Subcutaneous adipose tissue (tissue), 4 donors: Measurements from ENCODE around the gene NADK. TPM values are rescaled to one million over a fixed set of nuclear protein-coding genes. Genes with fewer than 3 reads are reported as not detected.

Experiments used
- total RNA-seq, 4 donors: library from RNA; depleted of rRNA; stranded (reverse); fragments of >200 nt; gene quantifications; one replicate each; pipeline ENCODE4 v1.1.0, GENCODE V29; 2016
- TF ChIP-seq, protein P1 (sequence below): fragments of 450-650 bp; IDR thresholded peaks from one replicate; pipeline ENCODE4 v1.5.1; 2016; ENCODE audit warnings: low read depth, mild to moderate bottlenecking, control low read depth, antibody characterized with exemption, moderate library complexity

Gene NADK
- total RNA-seq, 4 donors from 2014 or later = 98.8 to 147 (median 111) TPM

DNA sequence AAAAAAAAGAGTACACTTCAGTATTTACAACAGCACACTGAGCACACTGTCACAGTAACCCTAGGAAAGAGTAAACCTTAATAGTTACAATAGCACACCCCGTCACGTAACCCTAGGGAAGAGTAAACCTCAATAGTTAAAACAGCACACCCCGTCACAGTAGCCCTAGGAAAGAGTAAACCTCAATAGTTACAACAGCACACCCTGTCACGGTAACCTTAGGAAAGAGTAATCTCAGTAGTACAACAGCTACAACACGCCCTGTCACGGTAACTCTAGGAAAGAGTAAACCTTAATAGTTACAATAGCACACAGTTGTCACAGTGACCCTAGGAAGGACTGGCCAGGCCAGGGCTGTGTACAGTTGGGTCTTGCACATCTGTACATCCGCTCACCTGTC is 57.1 kb downstream of the NADK start:
- TF ChIP-seq, protein P1, sequence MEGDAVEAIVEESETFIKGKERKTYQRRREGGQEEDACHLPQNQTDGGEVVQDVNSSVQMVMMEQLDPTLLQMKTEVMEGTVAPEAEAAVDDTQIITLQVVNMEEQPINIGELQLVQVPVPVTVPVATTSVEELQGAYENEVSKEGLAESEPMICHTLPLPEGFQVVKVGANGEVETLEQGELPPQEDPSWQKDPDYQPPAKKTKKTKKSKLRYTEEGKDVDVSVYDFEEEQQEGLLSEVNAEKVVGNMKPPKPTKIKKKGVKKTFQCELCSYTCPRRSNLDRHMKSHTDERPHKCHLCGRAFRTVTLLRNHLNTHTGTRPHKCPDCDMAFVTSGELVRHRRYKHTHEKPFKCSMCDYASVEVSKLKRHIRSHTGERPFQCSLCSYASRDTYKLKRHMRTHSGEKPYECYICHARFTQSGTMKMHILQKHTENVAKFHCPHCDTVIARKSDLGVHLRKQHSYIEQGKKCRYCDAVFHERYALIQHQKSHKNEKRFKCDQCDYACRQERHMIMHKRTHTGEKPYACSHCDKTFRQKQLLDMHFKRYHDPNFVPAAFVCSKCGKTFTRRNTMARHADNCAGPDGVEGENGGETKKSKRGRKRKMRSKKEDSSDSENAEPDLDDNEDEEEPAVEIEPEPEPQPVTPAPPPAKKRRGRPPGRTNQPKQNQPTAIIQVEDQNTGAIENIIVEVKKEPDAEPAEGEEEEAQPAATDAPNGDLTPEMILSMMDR = no peak

DNA sequence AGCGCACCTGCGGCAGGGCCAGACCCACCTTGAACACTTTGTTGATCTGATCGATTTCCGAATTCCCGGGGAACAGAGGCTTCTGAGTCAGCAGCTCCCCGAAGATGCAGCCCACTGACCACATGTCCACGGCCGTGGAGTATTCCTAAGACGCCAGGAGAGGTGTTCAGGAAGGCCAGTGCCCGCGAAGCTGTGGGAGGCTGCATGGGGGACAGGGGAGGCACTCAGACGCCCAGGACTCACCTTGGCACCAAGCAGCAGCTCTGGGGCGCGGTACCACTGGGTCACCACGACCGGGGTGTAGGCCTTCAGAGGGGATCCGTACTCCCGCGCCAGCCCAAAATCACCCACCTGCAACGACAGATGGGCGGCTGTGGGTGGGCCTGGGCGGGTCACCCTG is 74.5 kb downstream of the NADK start:
- TF ChIP-seq, protein P1 = no peak

Other genes with a start within 250 kb of the NADK start
- gene TMEM240, start 237.8 kb downstream of the NADK start, total RNA-seq = 1 to 10 TPM in 3 of 4 donors, not detected in 1; 1.3 to 5.1 (median 3.2) TPM
- gene SSU72, start 203.6 kb downstream of the NADK start, total RNA-seq = 100 to 1,000 TPM in 2 of 4 donors, 10 to 100 TPM in 2; 76.0 to 138 (median 110) TPM
- 1 to 10 TPM in 1 of 4 donors, under 1 TPM in 1, not detected in 2; 0.22 to 1.4 TPM for gene FNDC10, start 178.3 kb downstream of the NADK start, total RNA-seq
- gene MIB2, start 163.0 kb downstream of the NADK start, total RNA-seq = 10 to 100 TPM; 18.8 to 64.4 (median 27.4) TPM
- 1 to 10 TPM in 3 of 4 donors, under 1 TPM in 1; 0.66 to 9.2 (median 2.2) TPM for gene MMP23B, start 146.3 kb downstream of the NADK start, total RNA-seq
- gene CDK11B, start 119.5 kb downstream of the NADK start, total RNA-seq = 10 to 100 TPM; 14.4 to 30.0 (median 20.4) TPM
- gene SLC35E2B, start 85.7 kb downstream of the NADK start, total RNA-seq = 10 to 100 TPM; 31.3 to 45.2 (median 36.5) TPM
- gene CDK11A, start 54.1 kb downstream of the NADK start, total RNA-seq = 10 to 100 TPM; 15.5 to 60.8 (median 34.8) TPM
- 100 to 1,000 TPM; 157 to 173 (median 164) TPM for gene GNB1, start 112.6 kb upstream of the NADK start, total RNA-seq
- gene CALML6, start 136.8 kb upstream of the NADK start, total RNA-seq = 1 to 10 TPM in 1 of 4 donors, not detected in 3; 1.3 TPM
- gene TMEM52, start 140.8 kb upstream of the NADK start, total RNA-seq = 1 to 10 TPM in 3 of 4 donors, not detected in 1; 1.3 to 9.8 (median 1.7) TPM
- gene CFAP74, start 225.3 kb upstream of the NADK start, total RNA-seq = under 1 TPM in 1 of 4 donors, not detected in 3; 0.16 TPM
- gene GABRD, start 240.9 kb upstream of the NADK start, total RNA-seq = 1 to 10 TPM in 1 of 4 donors, not detected in 3; 1.3 TPM